ENCODE results near the gene LYPD3. TPM values are rescaled to one million over a fixed set of nuclear protein-coding genes. Genes with fewer than 3 reads are reported as not detected.

The LYPD3 gene
- total RNA-seq, 1 donor from 2014 or later, result 0.33 TPM

GRCh38 chr19:43501661-43502418 lies 36.4 kb upstream of the LYPD3 start:
- TF ChIP-seq, protein P1, sequence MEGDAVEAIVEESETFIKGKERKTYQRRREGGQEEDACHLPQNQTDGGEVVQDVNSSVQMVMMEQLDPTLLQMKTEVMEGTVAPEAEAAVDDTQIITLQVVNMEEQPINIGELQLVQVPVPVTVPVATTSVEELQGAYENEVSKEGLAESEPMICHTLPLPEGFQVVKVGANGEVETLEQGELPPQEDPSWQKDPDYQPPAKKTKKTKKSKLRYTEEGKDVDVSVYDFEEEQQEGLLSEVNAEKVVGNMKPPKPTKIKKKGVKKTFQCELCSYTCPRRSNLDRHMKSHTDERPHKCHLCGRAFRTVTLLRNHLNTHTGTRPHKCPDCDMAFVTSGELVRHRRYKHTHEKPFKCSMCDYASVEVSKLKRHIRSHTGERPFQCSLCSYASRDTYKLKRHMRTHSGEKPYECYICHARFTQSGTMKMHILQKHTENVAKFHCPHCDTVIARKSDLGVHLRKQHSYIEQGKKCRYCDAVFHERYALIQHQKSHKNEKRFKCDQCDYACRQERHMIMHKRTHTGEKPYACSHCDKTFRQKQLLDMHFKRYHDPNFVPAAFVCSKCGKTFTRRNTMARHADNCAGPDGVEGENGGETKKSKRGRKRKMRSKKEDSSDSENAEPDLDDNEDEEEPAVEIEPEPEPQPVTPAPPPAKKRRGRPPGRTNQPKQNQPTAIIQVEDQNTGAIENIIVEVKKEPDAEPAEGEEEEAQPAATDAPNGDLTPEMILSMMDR (IDR thresholded peaks at IDR 0.05; ENCODE audit: insufficient read depth, low read length, poor library complexity, severe bottlenecking), result no peak
- Histone ChIP-seq H3K36me3 (ENCODE audit: control insufficient read depth, insufficient read depth, low read length) (no peaks in the 10 kb centered on the region), H3K4me3 (ENCODE audit: low read depth, low read length) (no peak overlapping the region), H3K27me3 (ENCODE audit: control insufficient read depth, insufficient read depth, low read length) (no peaks in the 10 kb centered on the region)
- DNase-seq (ENCODE audit: low read depth), result no peak

GRCh38 chr19:43499042-43499441 lies 33.6 kb upstream of the LYPD3 start:
- H3K36me3 ChIP-seq (ENCODE audit: control insufficient read depth, insufficient read depth, low read length), result no peaks in the 10 kb centered on the region
- TF ChIP-seq, protein P1 (IDR thresholded peaks at IDR 0.05; ENCODE audit: insufficient read depth, low read length, poor library complexity, severe bottlenecking), result no peak
- H3K27me3 ChIP-seq (ENCODE audit: control insufficient read depth, insufficient read depth, low read length), result no peaks in the 10 kb centered on the region
- DNase-seq (ENCODE audit: low read depth), result no peak
- no peak overlapping the region for H3K4me3 ChIP-seq (ENCODE audit: low read depth, low read length)

GRCh38 chr19:43498233-43498842 lies 32.9 kb upstream of the LYPD3 start:
- TF ChIP-seq, protein P1 (IDR thresholded peaks at IDR 0.05; ENCODE audit: insufficient read depth, low read length, poor library complexity, severe bottlenecking), result no peak

DNA sequence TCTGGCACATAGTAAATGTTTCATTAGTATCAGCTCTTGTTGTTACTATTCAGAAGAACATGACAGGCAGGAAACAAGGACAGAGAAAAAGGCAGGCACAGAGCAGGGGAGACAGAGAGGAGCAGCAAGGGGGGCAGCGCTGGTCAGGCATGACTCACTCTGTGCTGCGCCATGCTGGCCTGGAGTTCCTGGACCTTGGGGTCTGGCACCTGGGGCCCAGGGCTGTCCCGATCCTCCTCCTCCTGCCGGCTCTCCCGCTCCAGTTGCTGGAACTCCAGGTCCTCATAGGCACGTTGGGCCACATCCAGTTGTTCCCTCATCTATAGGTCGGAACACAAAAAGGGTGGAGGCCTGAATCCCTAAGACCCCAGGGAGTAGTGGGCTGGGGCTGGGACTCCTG lies 31.6 kb upstream of the LYPD3 start:
- H3K4me3 ChIP-seq (ENCODE audit: low read depth, low read length), result no peak overlapping the region
- no peak for DNase-seq (ENCODE audit: low read depth)
- H3K27me3 ChIP-seq (ENCODE audit: control insufficient read depth, insufficient read depth, low read length), result no peaks in the 10 kb centered on the region
- no peaks in the 10 kb centered on the region for H3K36me3 ChIP-seq (ENCODE audit: control insufficient read depth, insufficient read depth, low read length)
- TF ChIP-seq, protein P1 (IDR thresholded peaks at IDR 0.05; ENCODE audit: insufficient read depth, low read length, poor library complexity, severe bottlenecking), result no peak

More at GRCh38 chr19:43498233-43498842, 32.9 kb upstream of the LYPD3 start:
- Histone ChIP-seq H3K4me3 (ENCODE audit: low read depth, low read length) (no peak overlapping the region), H3K27me3 (ENCODE audit: control insufficient read depth, insufficient read depth, low read length) (no peaks in the 10 kb centered on the region), H3K36me3 (ENCODE audit: control insufficient read depth, insufficient read depth, low read length) (no peaks in the 10 kb centered on the region)
- no peak for DNase-seq (ENCODE audit: low read depth)

- DNase-seq (ENCODE audit: low read depth), result no peak
- H3K27me3 ChIP-seq (ENCODE audit: control insufficient read depth, insufficient read depth, low read length), result no peaks in the 10 kb centered on the region
- TF ChIP-seq, protein P1 (IDR thresholded peaks at IDR 0.05; ENCODE audit: insufficient read depth, low read length, poor library complexity, severe bottlenecking), result no peak
- H3K4me3 ChIP-seq (ENCODE audit: low read depth, low read length), result no peak overlapping the region
- H3K36me3 ChIP-seq (ENCODE audit: control insufficient read depth, insufficient read depth, low read length), result no peaks in the 10 kb centered on the region
Observed at GRCh38 chr19:43495082-43495481, 29.7 kb upstream of the LYPD3 start.

Measured in kidney epithelial cell (primary cell).